CD14-positive monocyte (primary cell): ENCODE results near the gene ZNF841. TPM values are rescaled to one million over a fixed set of nuclear protein-coding genes. Genes with fewer than 3 reads are reported as not detected.

ENCODE experiments used
- DNase-seq, 3 donors: peaks; one replicate each; pipeline ENCODE4 v3.0.0-alpha.2; 2011 to 2022
- H2AFZ ChIP-seq: 2 replicates; pipeline ENCODE4 v1.6.0; 2012; ENCODE audit warnings: mild to moderate bottlenecking, low read depth, low read length, inconsistent platforms; ENCODE audit not compliant: insufficient read depth, poor library complexity, severe bottlenecking
- H3K27ac ChIP-seq, 2 donors: 1 replicate in 1 of 2; 2 replicates in 1 of 2; pipeline ENCODE4 v1.5.1; 2012 to 2013; ENCODE audit warnings: low read length in 2 of 2, control low read depth in 1 of 2, inconsistent platforms in 1 of 2, low read depth in 1 of 2, mild to moderate bottlenecking in 1 of 2
- H3K27me3 ChIP-seq, 2 donors: one replicate each; pipeline versions ENCODE4 v1.6.0 to v1.6.1; 2011 to 2013; ENCODE audit warnings: low read length in 2 of 2; ENCODE audit not compliant: control insufficient read depth in 2 of 2, insufficient read depth in 2 of 2
- H3K36me3 ChIP-seq, 2 donors: replicated peaks in 1 of 2; 1 replicate in 1 of 2; 2 replicates in 1 of 2; pipeline versions ENCODE4 v1.5.1 to v1.6.1; 2012 to 2013; ENCODE audit warnings: low read length in 2 of 2, control low read depth in 1 of 2, inconsistent platforms in 1 of 2, mild to moderate bottlenecking in 1 of 2; ENCODE audit not compliant: insufficient read depth in 2 of 2, control insufficient read depth in 1 of 2
- H3K4me1 ChIP-seq, 2 donors: 1 replicate in 1 of 2; 2 replicates in 1 of 2; pipeline versions ENCODE4 v1.5.1 to v1.6.1; 2012 to 2013; ENCODE audit warnings: low read length in 2 of 2, control low read depth in 1 of 2, inconsistent platforms in 1 of 2, mild to moderate bottlenecking in 1 of 2, moderate library complexity in 1 of 2; ENCODE audit not compliant: insufficient read depth in 2 of 2, control insufficient read depth in 1 of 2
- H3K4me2 ChIP-seq: replicated peaks from 2 replicates; pipeline ENCODE3; 2012; ENCODE audit warnings: low read length, moderate library complexity, mild to moderate bottlenecking; ENCODE audit not compliant: poor library complexity, severe bottlenecking; ENCODE audit errors: extremely low read depth
- H3K4me3 ChIP-seq, 3 experiments: fragments of 200-600 bp in 1 of 3; sonication (generic) in 1 of 3; replicated peaks in 1 of 3; 1 replicate in 2 of 3; 2 replicates in 1 of 3; pipeline ENCODE4 v1.5.1; 2011 to 2013; ENCODE audit warnings: low read length in 3 of 3, mild to moderate bottlenecking in 3 of 3, control low read depth in 2 of 3, low read depth in 2 of 3, inconsistent platforms in 1 of 3, moderate library complexity in 1 of 3
- H3K79me2 ChIP-seq: 2 replicates; pipeline ENCODE4 v1.6.0; 2012; ENCODE audit warnings: mild to moderate bottlenecking, control low read depth, inconsistent platforms, low read length, moderate library complexity; ENCODE audit not compliant: insufficient read depth
- H3K9ac ChIP-seq: 2 replicates; pipeline ENCODE4 v1.6.0; 2017; ENCODE audit warnings: low read length, mild to moderate bottlenecking; ENCODE audit not compliant: insufficient read depth, poor library complexity, severe bottlenecking
- H3K9me3 ChIP-seq, 2 donors: replicated peaks in 1 of 2; 1 replicate in 1 of 2; 2 replicates in 1 of 2; pipeline versions ENCODE4 v1.5.1 to v1.6.1; 2012 to 2013; ENCODE audit warnings: low read length in 2 of 2, control low read depth in 1 of 2; ENCODE audit not compliant: control insufficient read depth in 1 of 2, insufficient read depth in 1 of 2
- H4K20me1 ChIP-seq: 2 replicates; pipeline ENCODE4 v1.6.0; 2012; ENCODE audit warnings: mild to moderate bottlenecking, low read length, control low read depth, moderate library complexity; ENCODE audit not compliant: insufficient read depth
- H3K27ac Mint-ChIP-seq, 7 donors: one replicate each; pipeline ENCODE4 v1.8.0; 2020; ENCODE audit warnings: mild to moderate bottlenecking in 7 of 7, mixed read lengths in 7 of 7, moderate library complexity in 6 of 7, inconsistent platforms in 2 of 7
- H3K27me3 Mint-ChIP-seq, 3 donors: one replicate each; pipeline ENCODE4 v1.8.0; 2021 to 2022; ENCODE audit warnings: low read depth in 3 of 3, mild to moderate bottlenecking in 3 of 3, mixed read lengths in 3 of 3, moderate library complexity in 3 of 3, inconsistent platforms in 1 of 3
- H3K36me3 Mint-ChIP-seq, 2 donors: one replicate each; pipeline ENCODE4 v1.8.0; 2020; ENCODE audit warnings: mixed read lengths in 2 of 2, inconsistent platforms in 1 of 2, mild to moderate bottlenecking in 1 of 2
- H3K4me1 Mint-ChIP-seq: one replicate; pipeline ENCODE4 v1.8.0; 2020; ENCODE audit warnings: mild to moderate bottlenecking, mixed read lengths
- H3K4me3 Mint-ChIP-seq, 2 donors: one replicate each; pipeline ENCODE4 v1.8.0; 2020; ENCODE audit warnings: mild to moderate bottlenecking in 2 of 2, mixed read lengths in 2 of 2, moderate library complexity in 1 of 2
- H3K9me3 Mint-ChIP-seq, 7 donors: one replicate each; pipeline ENCODE4 v1.8.0; 2020 to 2022; ENCODE audit warnings: mixed read lengths in 7 of 7, mild to moderate bottlenecking in 6 of 7, moderate library complexity in 6 of 7, inconsistent platforms in 2 of 7
- WGBS: methylation state at CpG from one replicate; pipeline ENCODE4 v1.1.5; 2013; ENCODE audit warnings: missing lambda C conversion rate; ENCODE audit not compliant: insufficient coverage; 5-methylcytosine and 5-hydroxymethylcytosine counted together
- intact Hi-C, 2 donors: fragments of 100-400 bp; cut with micrococcal nuclease; formaldehyde crosslinking; loops; one replicate each; pipeline versions ENCODE4 v1.15.0 to v1.15.1; 2023
- polyA plus RNA-seq, 3 donors: library from polyadenylated mRNA; depleted of rRNA in 1 of 3; unstranded in 2 of 3; stranded (reverse) in 1 of 3; fragments of 300-500 nt in 2 of 3; fragments of >200 nt in 1 of 3; fragmentation: Illumina TruSeq in 2 of 3; gene quantifications; 1 replicate in 2 of 3; 2 replicates in 1 of 3; pipeline ENCODE4 v1.2.3, GENCODE V29; 2012 to 2021
- TF ChIP-seq, protein P1 (sequence below): fragments of 200-600 bp; IDR thresholded peaks from one replicate; pipeline ENCODE4 v1.8.0; 2022; ENCODE audit warnings: antibody characterized with exemption, mild to moderate bottlenecking

The ZNF841 gene
- polyA plus RNA-seq, 3 donors: 0.42 to 5.2 TPM; not detected in 1

DNA sequence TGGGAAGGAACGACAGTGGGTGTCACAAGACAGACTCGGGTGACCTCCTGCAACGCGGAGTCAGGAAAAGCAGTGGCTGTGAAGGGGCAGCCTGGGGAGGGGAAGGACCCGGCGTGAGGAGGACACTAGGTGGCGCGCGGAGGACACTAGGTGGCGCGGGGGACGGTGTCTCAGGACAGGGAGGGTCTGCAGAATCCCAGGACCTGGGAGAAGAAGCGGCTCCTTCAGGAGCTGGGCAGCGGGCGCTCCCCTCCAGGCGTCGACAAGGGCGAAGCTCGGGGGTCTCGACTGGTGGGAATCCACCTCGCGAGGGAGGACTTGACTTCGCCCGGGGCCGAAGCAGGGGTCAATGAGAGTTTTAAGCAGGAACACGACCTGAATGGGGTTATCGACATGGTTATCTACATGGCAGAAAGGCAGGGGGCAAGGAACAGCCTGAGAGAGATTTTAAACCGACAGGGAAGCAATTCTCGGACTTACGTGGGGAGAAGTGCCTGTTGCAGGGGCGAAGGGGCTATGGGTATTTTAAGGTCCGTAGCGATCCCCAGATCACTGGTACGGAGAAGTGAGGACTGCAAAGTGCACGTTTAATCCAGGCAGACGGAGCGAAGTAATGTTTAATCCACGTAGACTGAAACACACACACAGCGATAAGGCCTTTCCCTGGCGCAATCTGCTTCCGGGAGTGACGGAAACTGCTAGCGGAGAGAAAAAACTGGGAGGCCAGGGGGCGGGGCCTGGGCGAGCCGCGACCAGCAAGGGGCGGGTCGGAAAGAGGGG lies 43.9 kb upstream of the ZNF841 start, which contains the start of gene ZNF616:
Gene ZNF616 (minus strand): TSS at position 687 of the 780 bp plus-strand sequence. CDS start 9,426 bp downstream, outside the sequence.
- Histone ChIP-seq H3K27ac (peak within 1 kb of the TSS; percentile 85 to 93), H3K9me3 (peaks cover 46 to 59% of the 10 kb centered on the region in 2 donors), H3K4me2 (peak within 1 kb of the TSS; percentile 95), H3K4me3 (peak within 1 kb of the TSS; percentile 91 to 97 (median 94)), H3K27me3 (no peaks in the 10 kb centered on the region), H2AFZ (peak within 1 kb of the TSS; percentile 97), H3K79me2 (peaks cover 29% of the 10 kb centered on the region), H3K36me3 (peaks cover 0 to 18% of the 10 kb centered on the region in 2 donors), H4K20me1 (no peaks in the 10 kb centered on the region), H3K9ac (peak within 1 kb of the TSS; percentile 79), H3K4me1 (peaks cover 12 to 16% of the 10 kb centered on the region in 2 donors)
- peaks cover 0 to 4% (median 0%) of the 10 kb centered on the region in 3 donors for H3K27me3 Mint-ChIP-seq
- peak within 1 kb of the TSS; percentile 96 to 98 (median 96) for H3K27ac Mint-ChIP-seq
- peak within 1 kb of the TSS; percentile 98 to 99 for H3K4me3 Mint-ChIP-seq
- under 1% methylated on average over 43 of the region's 49 CpGs for WGBS
- H3K4me1 Mint-ChIP-seq: peaks cover 16% of the 10 kb centered on the region
- peaks cover 19 to 34% of the 10 kb centered on the region in 2 donors for H3K36me3 Mint-ChIP-seq
- TF ChIP-seq, protein P1, sequence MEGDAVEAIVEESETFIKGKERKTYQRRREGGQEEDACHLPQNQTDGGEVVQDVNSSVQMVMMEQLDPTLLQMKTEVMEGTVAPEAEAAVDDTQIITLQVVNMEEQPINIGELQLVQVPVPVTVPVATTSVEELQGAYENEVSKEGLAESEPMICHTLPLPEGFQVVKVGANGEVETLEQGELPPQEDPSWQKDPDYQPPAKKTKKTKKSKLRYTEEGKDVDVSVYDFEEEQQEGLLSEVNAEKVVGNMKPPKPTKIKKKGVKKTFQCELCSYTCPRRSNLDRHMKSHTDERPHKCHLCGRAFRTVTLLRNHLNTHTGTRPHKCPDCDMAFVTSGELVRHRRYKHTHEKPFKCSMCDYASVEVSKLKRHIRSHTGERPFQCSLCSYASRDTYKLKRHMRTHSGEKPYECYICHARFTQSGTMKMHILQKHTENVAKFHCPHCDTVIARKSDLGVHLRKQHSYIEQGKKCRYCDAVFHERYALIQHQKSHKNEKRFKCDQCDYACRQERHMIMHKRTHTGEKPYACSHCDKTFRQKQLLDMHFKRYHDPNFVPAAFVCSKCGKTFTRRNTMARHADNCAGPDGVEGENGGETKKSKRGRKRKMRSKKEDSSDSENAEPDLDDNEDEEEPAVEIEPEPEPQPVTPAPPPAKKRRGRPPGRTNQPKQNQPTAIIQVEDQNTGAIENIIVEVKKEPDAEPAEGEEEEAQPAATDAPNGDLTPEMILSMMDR: peak; percentile 94
- intact Hi-C loops: loop anchor here (2.0 to 5.0 kb wide), 5 partner anchors 31 to 158 kb away; partner anchors contain the start of genes PPP2R1A (in 1 of the 2), ZNF480 (in 1 of the 2) and ZNF836 (in 1 of the 2)
- peak; percentile 89 to 91 (median 90) for DNase-seq
- peaks cover 28 to 76% (median 62%) of the 10 kb centered on the region in 7 donors for H3K9me3 Mint-ChIP-seq

DNA sequence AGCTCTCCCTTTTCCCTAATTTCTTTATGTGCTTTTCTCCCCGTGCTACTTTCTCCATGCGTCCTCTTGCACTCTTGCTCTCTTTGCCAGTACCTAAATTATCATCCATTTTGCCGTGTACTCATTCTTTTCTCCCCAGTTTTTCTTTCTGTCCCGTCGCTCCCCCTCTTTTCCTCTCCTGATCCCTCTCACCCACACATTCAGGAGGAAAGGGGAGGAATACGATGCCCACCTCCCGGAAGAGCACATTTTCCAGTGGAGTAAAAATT lies 43.4 kb upstream of the ZNF841 start:
- Histone ChIP-seq H3K9ac (peak overlapping the region; percentile 79), H3K4me1 (peaks cover 12 to 16% of the 10 kb centered on the region in 2 donors), H3K4me2 (peak overlapping the region; percentile 95), H3K9me3 (peaks cover 49 to 59% of the 10 kb centered on the region in 2 donors), H4K20me1 (no peaks in the 10 kb centered on the region), H3K27me3 (no peaks in the 10 kb centered on the region), H3K36me3 (peaks cover 0 to 23% of the 10 kb centered on the region in 2 donors), H2AFZ (peak overlapping the region; percentile 97), H3K79me2 (peaks cover 32% of the 10 kb centered on the region), H3K27ac (peak overlapping the region in 1 of 2 donors; percentile 93), H3K4me3 (peak overlapping the region; percentile 91 to 97 (median 94))
- Mint-ChIP-seq H3K27ac (peak overlapping the region; percentile 96 to 98 (median 96)), H3K4me3 (peak overlapping the region; percentile 98 to 99), H3K36me3 (peaks cover 20 to 38% of the 10 kb centered on the region in 2 donors), H3K27me3 (peaks cover 0 to 4% (median 0%) of the 10 kb centered on the region in 3 donors), H3K9me3 (peaks cover 32 to 76% (median 64%) of the 10 kb centered on the region in 7 donors), H3K4me1 (peaks cover 16% of the 10 kb centered on the region)
- intact Hi-C loops: loop anchor here (2.0 to 5.0 kb wide), 4 partner anchors 32 to 100 kb away; partner anchors contain the start of genes PPP2R1A (in 1 of the 2) and ZNF836 (in 1 of the 2)
- WGBS: 0% methylated on average over 2 of the region's 7 CpGs
- TF ChIP-seq, protein P1: no peak
- DNase-seq: no peak
